Parathyroid adenoma (tissue), 2 donors: ENCODE results near the gene DYNC1I1.

Experiments
- H2AFZ ChIP-seq: fragments of 300-600 bp; sonication (generic); one replicate; pipeline ENCODE4 v1.7.0; 2017; ENCODE audit warnings: antibody characterized with exemption, mild to moderate bottlenecking
- H3K27ac ChIP-seq: fragments of 300-600 bp; sonication (generic); one replicate; pipeline ENCODE4 v1.7.0; 2017
- H3K27me3 ChIP-seq: fragments of 300-600 bp; sonication (generic); one replicate; pipeline ENCODE4 v1.7.0; 2017; ENCODE audit warnings: low read length; ENCODE audit not compliant: control insufficient read depth, insufficient read depth
- H3K36me3 ChIP-seq: fragments of 300-600 bp; sonication (generic); one replicate; pipeline ENCODE4 v1.7.0; 2017; ENCODE audit warnings: low read length; ENCODE audit not compliant: control insufficient read depth, insufficient read depth
- H3K4me1 ChIP-seq: fragments of 300-600 bp; sonication (generic); one replicate; pipeline ENCODE4 v1.7.0; 2017; ENCODE audit warnings: control low read depth
- H3K4me2 ChIP-seq: fragments of 300-600 bp; sonication (generic); one replicate; pipeline ENCODE4 v1.7.0; 2017; ENCODE audit warnings: low read length
- H3K4me3 ChIP-seq: fragments of 300-600 bp; sonication (generic); one replicate; pipeline ENCODE4 v1.7.0; 2017; ENCODE audit warnings: low read depth, low read length
- H3K79me2 ChIP-seq: fragments of 300-600 bp; sonication (generic); one replicate; pipeline ENCODE4 v1.7.0; 2017; ENCODE audit warnings: control low read depth
- H3K9ac ChIP-seq: fragments of 300-600 bp; sonication (generic); one replicate; pipeline ENCODE4 v1.7.0; 2017; ENCODE audit warnings: mild to moderate bottlenecking
- H3K9me3 ChIP-seq: fragments of 300-600 bp; sonication (generic); one replicate; pipeline ENCODE4 v1.7.0; 2017; ENCODE audit warnings: low read length; ENCODE audit not compliant: control insufficient read depth
- CTCF ChIP-seq: fragments of 300-600 bp; sonication (generic); IDR thresholded peaks from one replicate; pipeline ENCODE4 v1.7.0; 2017; ENCODE audit warnings: antibody characterized with exemption, mild to moderate bottlenecking
- donor health status: primary hyperparathyroidism.

Gene DYNC1I1

DNA sequence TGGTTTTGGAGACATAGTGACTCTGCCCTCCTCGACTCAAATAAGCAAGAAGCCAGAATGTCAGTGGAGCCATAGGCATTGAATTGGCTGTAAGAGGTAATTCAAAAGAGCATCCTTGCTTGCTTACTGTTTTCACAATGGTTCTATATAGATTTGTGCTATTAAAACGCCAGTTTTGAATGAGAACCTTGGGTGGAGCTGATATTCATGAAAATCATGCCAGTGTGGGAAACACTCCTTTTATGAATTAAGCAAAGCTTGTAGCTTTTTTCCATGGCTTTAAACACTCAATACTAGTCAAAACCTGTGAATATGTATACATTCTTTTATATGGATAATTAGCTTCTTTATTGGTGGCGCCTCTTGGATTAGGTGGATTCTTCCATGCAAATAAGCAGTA lies 297.0 kb downstream of the DYNC1I1 start:
- H3K27me3 ChIP-seq, result no peaks in the 10 kb centered on the region
- no peak overlapping the region for H3K9ac ChIP-seq
- no peaks in the 10 kb centered on the region for H3K79me2 ChIP-seq
- no peaks in the 10 kb centered on the region for H3K36me3 ChIP-seq
- no peak overlapping the region for H3K4me3 ChIP-seq
- no peak overlapping the region for H3K4me2 ChIP-seq
- TF ChIP-seq CTCF, result no peak
- H3K9me3 ChIP-seq, result no peaks in the 10 kb centered on the region
- no peak overlapping the region for H2AFZ ChIP-seq
- no peaks in the 10 kb centered on the region for H3K4me1 ChIP-seq
- no peak overlapping the region for H3K27ac ChIP-seq

DNA sequence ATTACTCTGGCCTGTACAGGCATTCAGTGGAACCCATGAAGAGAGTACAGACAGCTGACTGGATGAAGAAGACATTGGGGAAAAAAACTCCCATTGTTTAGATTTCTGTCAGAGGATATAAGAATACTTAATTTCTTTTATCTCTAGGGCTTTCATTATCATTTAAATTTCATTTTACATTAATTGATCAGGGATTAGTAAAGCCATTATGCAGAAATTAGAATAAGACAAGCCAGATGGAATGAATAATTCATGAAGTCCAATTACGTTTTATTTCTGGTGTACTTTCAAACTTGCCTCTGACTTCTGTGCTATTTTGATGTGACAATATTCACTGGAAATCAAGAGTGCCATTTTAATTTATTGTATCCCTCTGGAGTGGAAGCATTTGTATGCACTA lies 302.5 kb downstream of the DYNC1I1 start:
- no peaks in the 10 kb centered on the region for H3K4me1 ChIP-seq
- no peak overlapping the region for H3K9ac ChIP-seq
- H3K79me2 ChIP-seq, result no peaks in the 10 kb centered on the region
- H3K4me2 ChIP-seq, result no peak overlapping the region
- TF ChIP-seq CTCF, result no peak
- no peaks in the 10 kb centered on the region for H3K9me3 ChIP-seq
- H3K36me3 ChIP-seq, result no peaks in the 10 kb centered on the region
- no peak overlapping the region for H3K4me3 ChIP-seq
- H2AFZ ChIP-seq, result no peak overlapping the region
- no peak overlapping the region for H3K27ac ChIP-seq
- H3K27me3 ChIP-seq, result no peaks in the 10 kb centered on the region

- no peak overlapping the region for H3K9ac ChIP-seq
- peak overlapping the region; percentile 63 for H3K4me2 ChIP-seq
- H3K4me1 ChIP-seq, result no peaks in the 10 kb centered on the region
- no peak overlapping the region for H3K27ac ChIP-seq
- no peaks in the 10 kb centered on the region for H3K79me2 ChIP-seq
- peak overlapping the region; percentile 38 for H3K4me3 ChIP-seq
- peak overlapping the region; percentile 74 for H2AFZ ChIP-seq
- H3K27me3 ChIP-seq, result no peaks in the 10 kb centered on the region
- H3K9me3 ChIP-seq, result no peaks in the 10 kb centered on the region
- peak; percentile 74 for TF ChIP-seq CTCF
- no peaks in the 10 kb centered on the region for H3K36me3 ChIP-seq
Measured at GRCh38 chr7:96075510-96076349, 303.4 kb downstream of the DYNC1I1 start.

- no peaks in the 10 kb centered on the region for H3K36me3 ChIP-seq
- no peaks in the 10 kb centered on the region for H3K79me2 ChIP-seq
- H3K9me3 ChIP-seq, result no peaks in the 10 kb centered on the region
- H3K9ac ChIP-seq, result no peak overlapping the region
- TF ChIP-seq CTCF, result no peak
- H3K4me2 ChIP-seq, result no peak overlapping the region
- no peaks in the 10 kb centered on the region for H3K4me1 ChIP-seq
- H3K27ac ChIP-seq, result no peak overlapping the region
- H3K27me3 ChIP-seq, result no peaks in the 10 kb centered on the region
- H3K4me3 ChIP-seq, result no peak overlapping the region
- H2AFZ ChIP-seq, result peak overlapping the region; percentile 74
Measured at GRCh38 chr7:96076350-96076707, 304.0 kb downstream of the DYNC1I1 start.

DNA sequence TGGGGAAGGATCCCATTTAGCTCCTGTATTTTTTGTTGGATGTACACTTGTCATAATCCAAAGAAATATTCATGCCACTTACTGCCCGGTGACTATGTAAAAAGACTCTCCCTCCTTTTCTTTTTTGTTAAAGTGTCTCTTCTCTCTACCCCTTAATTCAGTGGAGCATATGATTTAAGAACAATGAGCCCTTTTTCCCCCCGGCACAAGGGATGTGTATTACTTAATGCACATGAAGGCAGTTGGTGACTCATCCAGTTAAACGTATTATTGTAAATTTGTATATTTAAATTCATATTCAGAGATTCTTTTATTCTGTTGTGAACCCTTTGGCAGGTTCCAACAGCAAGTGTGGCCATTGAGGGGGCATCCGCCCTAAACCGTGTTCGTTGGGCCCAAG lies 307.7 kb downstream of the DYNC1I1 start:
- no peaks in the 10 kb centered on the region for H3K9me3 ChIP-seq
- H3K27ac ChIP-seq, result no peak overlapping the region
- no peak overlapping the region for H3K4me2 ChIP-seq
- TF ChIP-seq CTCF, result no peak
- no peak overlapping the region for H3K9ac ChIP-seq
- H2AFZ ChIP-seq, result no peak overlapping the region
- no peaks in the 10 kb centered on the region for H3K36me3 ChIP-seq
- H3K4me1 ChIP-seq, result no peaks in the 10 kb centered on the region
- H3K4me3 ChIP-seq, result no peak overlapping the region
- no peaks in the 10 kb centered on the region for H3K79me2 ChIP-seq
- no peaks in the 10 kb centered on the region for H3K27me3 ChIP-seq
